Stimulated activated naive CD8-positive, alpha-beta T cell treated with anti-CD3 and anti-CD28 coated beads, Interleukin-15, amount 100 ng/mL, for 72 hours (primary cell): ENCODE results near the gene SUB1.
A peak's percentile ranks its signal among the peaks of the same experiment; 100 is the strongest.
"Not testable (repeated sequence)": the region's sequence is repeated elsewhere in the genome, so short reads cannot be mapped to it uniquely, and the experiment has no call there.

Source experiments
- ATAC-seq: fragments of 150-1000 bp; cut with Tn5 transposase; 2 replicates; pipeline ENCODE4 v1.10.0; 2021; ENCODE audit warnings: mild to moderate bottlenecking, moderate library complexity
- DNase-seq, 2 donors: peaks; one replicate each; pipeline ENCODE4 v3.0.0; 2021 to 2022
- H3K27ac Mint-ChIP-seq, 2 donors: one replicate each; pipeline ENCODE4 v1.8.0; 2022; ENCODE audit warnings: mild to moderate bottlenecking in 2 of 2, mixed read lengths in 2 of 2, moderate library complexity in 2 of 2
- H3K27me3 Mint-ChIP-seq: one replicate; pipeline ENCODE4 v1.8.0; 2022; ENCODE audit warnings: mixed read lengths
- H3K4me1 Mint-ChIP-seq: one replicate; pipeline ENCODE4 v1.8.0; 2022; ENCODE audit warnings: mild to moderate bottlenecking, mixed read lengths
- H3K4me3 Mint-ChIP-seq, 2 donors: one replicate each; pipeline ENCODE4 v1.8.0; 2022; ENCODE audit warnings: mild to moderate bottlenecking in 2 of 2, mixed read lengths in 2 of 2, moderate library complexity in 1 of 2
- H3K9me3 Mint-ChIP-seq, 2 donors: one replicate each; pipeline ENCODE4 v1.8.0; 2022; ENCODE audit warnings: mixed read lengths in 2 of 2

Gene SUB1

DNA sequence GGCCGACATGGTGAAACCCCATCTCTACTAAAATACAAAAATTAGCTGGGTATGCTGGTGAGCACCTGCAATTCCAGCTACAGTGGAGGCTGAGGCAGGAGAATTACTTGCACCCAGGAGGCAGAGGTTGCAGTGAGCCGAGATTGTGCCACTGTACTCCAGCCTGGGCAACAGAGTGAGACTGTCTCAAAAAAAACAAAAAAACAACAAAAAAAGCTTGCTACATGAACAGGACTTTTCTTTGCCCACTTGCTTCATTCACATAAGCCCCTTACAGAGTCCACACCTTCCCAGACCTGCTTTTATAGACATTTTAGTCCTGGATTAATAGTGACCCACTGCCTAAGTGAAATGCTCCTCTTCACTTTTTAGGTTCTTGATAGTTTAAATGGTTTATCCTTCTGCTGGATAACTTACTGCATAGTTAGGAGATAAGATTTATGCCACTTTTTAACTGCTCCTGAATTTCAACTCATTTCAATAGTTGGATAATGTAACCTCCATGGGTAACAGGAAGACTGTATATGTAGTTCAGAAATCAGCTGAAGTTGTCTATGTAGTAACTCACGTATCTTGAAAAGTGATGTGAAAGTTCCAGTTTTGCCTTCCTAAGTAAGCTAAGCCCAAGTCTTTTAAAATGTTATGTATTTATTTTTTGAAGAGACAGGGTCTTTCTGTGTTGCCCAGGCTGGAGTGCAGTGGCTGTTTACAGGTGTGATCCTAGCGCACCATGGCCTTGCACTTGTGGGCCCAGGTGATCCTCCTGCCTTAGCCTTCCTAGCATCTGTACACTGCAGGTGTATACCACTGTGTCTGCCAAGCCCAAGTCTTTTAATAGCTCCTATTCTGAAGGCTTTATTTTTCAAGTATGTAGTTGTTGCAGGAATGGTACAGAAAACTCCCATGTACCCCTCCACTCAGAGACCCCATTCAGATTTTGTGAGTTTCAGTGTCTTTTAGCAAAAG, 19.7 kb downstream of the SUB1 start:
- Mint-ChIP-seq H3K4me3 (no peak overlapping the region), H3K4me1 (peaks cover 7% of the 10 kb centered on the region), H3K27me3 (no peaks in the 10 kb centered on the region), H3K9me3 (no peaks in the 10 kb centered on the region), H3K27ac (peak overlapping the region in 1 of 2 donors; percentile 34)
- no peak for DNase-seq
- no peak for ATAC-seq

GRCh38 chr5:32605766-32606152, 20.4 kb downstream of the SUB1 start:
- H3K27me3 Mint-ChIP-seq = no peaks in the 10 kb centered on the region
- no peaks in the 10 kb centered on the region for H3K9me3 Mint-ChIP-seq
- H3K27ac Mint-ChIP-seq = no peak overlapping the region
- H3K4me1 Mint-ChIP-seq = peaks cover 7% of the 10 kb centered on the region
- DNase-seq (no peak), ATAC-seq (no peak)
- no peak overlapping the region for H3K4me3 Mint-ChIP-seq

DNA sequence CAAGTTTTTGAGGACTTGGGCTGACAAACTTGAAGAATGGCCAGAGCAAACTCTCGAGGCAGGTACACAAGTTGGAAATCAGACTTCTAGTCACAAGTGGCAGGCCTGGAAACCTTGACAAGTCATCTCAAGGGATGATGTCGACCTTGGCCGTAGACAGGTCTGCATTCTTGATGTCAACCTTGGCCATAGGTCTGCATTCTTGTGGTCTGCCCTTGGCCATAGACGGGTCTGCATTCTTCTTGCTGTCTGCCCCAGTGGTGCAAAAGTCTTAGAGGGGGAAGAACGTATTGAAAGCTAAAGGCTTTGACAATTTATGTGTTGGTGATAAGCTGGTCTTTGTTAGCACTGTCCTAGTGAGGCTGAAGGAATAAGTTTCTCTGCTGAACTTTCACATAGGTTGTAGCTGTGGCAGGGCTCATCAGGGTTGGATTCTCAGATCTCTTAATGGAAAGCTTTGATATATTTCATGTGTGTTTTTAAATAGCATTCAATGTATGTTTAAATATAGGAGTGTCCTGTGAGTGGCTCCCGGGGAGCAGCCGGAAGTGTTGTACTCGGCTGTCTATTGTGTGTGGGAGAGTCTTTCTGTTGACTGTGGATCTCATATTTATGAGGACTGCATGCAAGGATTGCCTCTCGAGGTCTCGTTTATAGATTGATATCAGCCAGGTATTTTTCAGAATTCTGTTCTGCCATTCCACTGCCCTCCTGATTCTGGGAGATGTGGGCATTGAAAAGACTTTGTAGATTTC, 27.0 kb downstream of the SUB1 start:
- H3K27me3 Mint-ChIP-seq = no peaks in the 10 kb centered on the region
- no peak overlapping the region for H3K27ac Mint-ChIP-seq
- H3K4me1 Mint-ChIP-seq = peaks cover 5% of the 10 kb centered on the region
- H3K9me3 Mint-ChIP-seq = no peaks in the 10 kb centered on the region
- DNase-seq (no peak), ATAC-seq (no peak)
- no peak overlapping the region for H3K4me3 Mint-ChIP-seq

- ATAC-seq (peak; percentile 82), DNase-seq (peak; percentile 78 to 81)
- Mint-ChIP-seq H3K27me3 (no peaks in the 10 kb centered on the region), H3K4me3 (no peak overlapping the region), H3K27ac (no peak overlapping the region), H3K4me1 (peaks cover 5% of the 10 kb centered on the region), H3K9me3 (no peaks in the 10 kb centered on the region)
These were observed 27.8 kb downstream of the SUB1 start for GRCh38 chr5:32613050-32613672.

GRCh38 chr5:32615236-32615635, 29.9 kb downstream of the SUB1 start:
- no peak for ATAC-seq
- DNase-seq = no peak
- Mint-ChIP-seq H3K27me3 (no peaks in the 10 kb centered on the region), H3K4me3 (no peak overlapping the region), H3K4me1 (peaks cover 5% of the 10 kb centered on the region), H3K9me3 (no peaks in the 10 kb centered on the region), H3K27ac (no peak overlapping the region)

- H3K9me3 Mint-ChIP-seq = no peaks in the 10 kb centered on the region
- ATAC-seq = no peak
- H3K4me3 Mint-ChIP-seq = no peak overlapping the region
- H3K4me1 Mint-ChIP-seq = no peaks in the 10 kb centered on the region
- DNase-seq = no peak
- H3K27ac Mint-ChIP-seq = no peak overlapping the region
- H3K27me3 Mint-ChIP-seq = no peaks in the 10 kb centered on the region
These were observed 33.6 kb downstream of the SUB1 start for GRCh38 chr5:32618962-32619361.

GRCh38 chr5:32621256-32621655, 35.9 kb downstream of the SUB1 start:
- Mint-ChIP-seq H3K4me3 (no peak overlapping the region), H3K4me1 (no peaks in the 10 kb centered on the region), H3K27ac (no peak overlapping the region), H3K9me3 (no peaks in the 10 kb centered on the region), H3K27me3 (no peaks in the 10 kb centered on the region)
- no peak for DNase-seq
- no peak for ATAC-seq

- Mint-ChIP-seq H3K9me3 (no peaks in the 10 kb centered on the region), H3K4me1 (no peaks in the 10 kb centered on the region), H3K27me3 (no peaks in the 10 kb centered on the region), H3K4me3 (no peak overlapping the region), H3K27ac (no peak overlapping the region)
- DNase-seq (no peak), ATAC-seq (no peak)
These were observed 39.7 kb downstream of the SUB1 start for GRCh38 chr5:32625106-32625505.

DNA sequence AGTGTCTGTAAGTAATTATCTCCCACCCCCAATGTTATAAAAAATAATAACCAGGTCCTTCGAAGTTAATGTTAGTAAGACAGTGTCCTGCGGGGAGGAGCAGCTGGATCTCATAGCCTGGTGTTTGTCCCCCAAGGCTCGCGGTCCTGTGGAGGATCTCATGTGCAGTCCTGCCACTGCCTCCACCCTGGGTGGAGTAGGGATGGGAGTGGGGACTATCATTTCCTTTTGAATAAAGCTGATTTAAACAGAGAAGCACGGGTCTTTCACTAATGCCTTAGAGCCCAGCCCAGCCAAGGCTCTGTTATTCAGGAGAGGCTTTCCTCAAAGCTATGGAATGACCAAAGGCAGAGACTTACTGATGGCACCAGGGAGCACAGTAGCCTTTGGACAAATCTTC, 40.2 kb downstream of the SUB1 start:
- H3K27ac Mint-ChIP-seq = no peak overlapping the region
- DNase-seq (no peak), ATAC-seq (no peak)
- H3K4me3 Mint-ChIP-seq = no peak overlapping the region
- H3K4me1 Mint-ChIP-seq = no peaks in the 10 kb centered on the region
- no peaks in the 10 kb centered on the region for H3K9me3 Mint-ChIP-seq
- H3K27me3 Mint-ChIP-seq = no peaks in the 10 kb centered on the region

DNA sequence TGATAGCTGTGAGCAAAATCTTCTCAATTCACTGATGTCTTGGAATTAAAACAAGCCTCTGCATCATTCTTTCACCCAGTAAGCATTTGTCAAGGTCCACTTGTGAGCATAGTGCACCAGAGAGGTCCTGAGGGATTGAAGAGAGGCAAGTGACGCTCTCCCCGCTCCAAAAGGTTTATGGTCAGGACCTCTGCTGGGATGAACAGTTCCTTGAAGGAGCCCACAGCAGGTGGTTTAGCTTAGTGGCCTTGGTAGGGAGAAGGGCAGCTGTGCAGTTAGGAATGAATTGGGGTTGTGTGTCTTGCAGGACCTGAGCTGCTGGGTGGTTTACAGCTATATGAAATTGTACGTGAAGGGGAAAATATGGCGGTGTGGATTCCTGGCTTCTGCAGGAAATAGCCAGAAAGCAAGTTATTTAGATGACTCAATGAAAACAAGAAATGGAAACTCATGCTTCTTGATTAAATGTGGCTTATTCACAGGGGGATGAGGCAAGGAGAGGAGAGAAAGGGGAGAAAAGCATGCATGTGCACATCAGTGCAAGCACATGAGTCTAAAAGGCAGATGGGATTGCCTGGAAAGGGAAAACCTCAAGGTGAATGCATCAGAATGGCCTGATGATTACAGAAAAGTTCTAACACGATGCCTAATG, 42.0 kb downstream of the SUB1 start:
- DNase-seq (no peak), ATAC-seq (no peak)
- Mint-ChIP-seq H3K4me1 (no peaks in the 10 kb centered on the region), H3K9me3 (no peaks in the 10 kb centered on the region), H3K27ac (no peak overlapping the region), H3K4me3 (no peak overlapping the region), H3K27me3 (no peaks in the 10 kb centered on the region)

- Mint-ChIP-seq H3K4me3 (no peak overlapping the region), H3K4me1 (no peaks in the 10 kb centered on the region), H3K9me3 (no peaks in the 10 kb centered on the region), H3K27me3 (no peaks in the 10 kb centered on the region), H3K27ac (no peak overlapping the region)
- ATAC-seq = no peak
- DNase-seq = no peak
These were observed 42.9 kb downstream of the SUB1 start for GRCh38 chr5:32628049-32628844.

DNA sequence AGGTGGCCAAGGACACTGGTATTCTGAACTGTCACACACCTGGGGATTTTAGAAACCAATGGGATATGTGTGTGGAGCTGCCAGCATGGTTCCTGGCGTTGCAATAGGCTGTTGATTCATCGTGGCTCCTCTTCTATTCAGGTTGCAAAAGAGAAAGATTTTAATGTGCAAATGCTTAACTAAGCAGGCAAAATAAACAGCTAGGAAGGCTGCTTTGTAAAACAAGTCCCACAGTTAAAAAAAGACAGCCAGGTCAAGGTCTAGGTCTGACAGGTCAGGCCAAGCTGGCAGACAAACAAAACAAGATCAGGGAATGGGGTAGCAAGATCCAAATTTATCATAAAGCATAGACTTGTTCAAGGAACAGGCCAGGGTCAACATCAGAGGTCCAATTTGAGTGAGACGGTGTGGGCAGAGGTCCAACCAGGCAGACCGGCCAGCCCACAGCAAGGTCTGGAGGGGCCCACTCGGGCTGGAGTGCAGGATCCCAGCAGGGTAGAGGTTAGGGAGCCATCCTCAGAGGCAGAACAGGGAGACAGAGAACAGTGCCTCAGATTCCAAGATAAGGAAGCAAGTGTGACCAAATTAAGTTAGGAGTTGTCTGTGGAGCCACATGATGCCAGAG, 45.6 kb downstream of the SUB1 start:
- DNase-seq (no peak), ATAC-seq (no peak)
- Mint-ChIP-seq H3K4me1 (no peaks in the 10 kb centered on the region), H3K9me3 (no peaks in the 10 kb centered on the region), H3K4me3 (no peak overlapping the region), H3K27me3 (no peaks in the 10 kb centered on the region), H3K27ac (no peak overlapping the region)

DNA sequence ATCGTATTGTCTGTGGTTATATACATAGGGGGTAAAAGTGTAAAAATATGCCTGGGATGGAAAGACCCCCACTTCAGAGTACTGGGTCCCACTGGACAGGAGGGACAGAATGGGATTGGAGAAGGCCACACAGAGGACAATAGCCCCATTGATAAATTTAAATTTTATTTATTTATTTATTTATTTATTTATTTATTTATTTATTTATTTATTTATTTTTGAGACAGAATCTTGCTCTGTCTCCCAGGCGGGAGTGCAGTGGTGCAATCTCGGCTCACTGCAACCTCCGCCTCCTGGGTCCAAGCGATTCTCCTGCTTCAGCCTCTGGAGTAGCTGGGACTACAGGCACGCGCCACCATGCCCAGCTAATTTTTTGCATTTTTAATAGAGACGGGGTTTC, 47.7 kb downstream of the SUB1 start:
- H3K27me3 Mint-ChIP-seq, ATAC-seq, H3K9me3 Mint-ChIP-seq, H3K27ac Mint-ChIP-seq, H3K4me1 Mint-ChIP-seq, H3K4me3 Mint-ChIP-seq, DNase-seq: not testable (repeated sequence)

DNA sequence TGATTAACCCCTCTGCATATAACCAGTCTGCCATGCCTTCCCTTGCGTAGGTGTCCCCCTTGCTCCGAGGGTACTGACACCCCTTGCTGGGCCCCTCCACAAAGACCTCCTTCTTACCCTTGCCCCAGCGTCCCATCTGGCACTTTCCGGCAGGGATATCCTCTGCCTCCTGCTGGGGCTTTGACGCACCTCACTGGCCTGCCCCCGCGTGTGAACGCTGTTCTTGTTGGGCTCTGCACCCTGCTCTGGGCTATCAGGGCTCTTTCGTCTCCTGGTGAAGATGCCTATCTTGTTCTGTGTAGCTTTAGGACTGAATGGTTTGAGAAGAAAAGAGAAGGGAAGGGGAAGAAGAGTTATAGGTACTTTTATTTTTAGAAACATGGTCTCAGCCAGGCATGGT, 53.0 kb downstream of the SUB1 start:
- DNase-seq = no peak
- Mint-ChIP-seq H3K4me3 (no peak overlapping the region), H3K9me3 (no peaks in the 10 kb centered on the region), H3K4me1 (no peaks in the 10 kb centered on the region), H3K27me3 (no peaks in the 10 kb centered on the region), H3K27ac (no peak overlapping the region)
- ATAC-seq = no peak
